Amniotic epithelial cell (primary cell): ENCODE results near the gene ADGRB3.
A peak's percentile ranks its signal among the peaks of the same experiment; 100 is the strongest.
"Not testable (repeated sequence)": the region's sequence is repeated elsewhere in the genome, so short reads cannot be mapped to it uniquely, and the experiment has no call there.

ENCODE experiments used
- DNase-seq: peaks from one replicate; pipeline ENCODE4 v3.0.0-alpha.2; 2010; ENCODE audit warnings: low read depth

The ADGRB3 gene

GRCh38 chr6:69044534-69044933, 409.5 kb downstream of the ADGRB3 start:
- no peak for DNase-seq

DNA sequence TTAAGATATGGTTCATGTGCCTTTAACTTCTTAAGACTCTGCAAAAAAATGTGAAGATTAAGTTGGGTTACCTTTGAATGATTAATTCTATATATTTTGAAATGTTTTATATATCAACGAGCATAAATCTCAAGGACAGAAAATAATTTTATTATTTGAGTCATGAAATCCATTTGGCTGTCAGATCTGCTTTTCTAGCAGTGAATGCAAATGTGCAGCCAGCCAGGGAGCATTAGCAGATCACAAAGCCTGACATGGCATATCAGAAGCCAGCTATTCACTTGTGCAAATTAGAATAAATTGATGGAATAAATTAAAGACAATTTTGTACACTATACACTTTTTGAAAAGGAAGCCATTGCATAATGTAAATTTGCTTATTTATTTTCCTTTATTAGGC, 424.3 kb downstream of the ADGRB3 start:
- no peak for DNase-seq

DNA sequence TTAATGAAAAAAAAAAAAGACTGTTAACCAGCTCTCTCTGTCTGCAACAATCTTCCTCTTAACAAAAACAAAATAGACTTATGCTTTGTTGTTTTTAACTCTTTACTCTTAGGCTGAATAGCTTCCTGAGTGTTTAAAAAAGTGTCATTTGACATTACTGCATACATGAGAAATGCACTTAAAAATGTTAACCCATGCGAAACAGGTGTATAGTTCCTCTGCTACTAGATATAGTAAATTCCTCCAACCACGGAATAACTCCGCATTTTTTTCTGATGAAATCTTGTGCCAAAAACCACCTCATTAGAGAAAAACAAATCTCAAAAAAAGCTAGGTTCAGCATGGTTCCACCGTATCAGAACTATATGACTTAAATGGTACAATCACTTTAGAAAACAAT, 426.0 kb downstream of the ADGRB3 start:
- no peak for DNase-seq

- no peak for DNase-seq
Measured at GRCh38 chr6:69063401-69063800, 428.3 kb downstream of the ADGRB3 start.

DNA sequence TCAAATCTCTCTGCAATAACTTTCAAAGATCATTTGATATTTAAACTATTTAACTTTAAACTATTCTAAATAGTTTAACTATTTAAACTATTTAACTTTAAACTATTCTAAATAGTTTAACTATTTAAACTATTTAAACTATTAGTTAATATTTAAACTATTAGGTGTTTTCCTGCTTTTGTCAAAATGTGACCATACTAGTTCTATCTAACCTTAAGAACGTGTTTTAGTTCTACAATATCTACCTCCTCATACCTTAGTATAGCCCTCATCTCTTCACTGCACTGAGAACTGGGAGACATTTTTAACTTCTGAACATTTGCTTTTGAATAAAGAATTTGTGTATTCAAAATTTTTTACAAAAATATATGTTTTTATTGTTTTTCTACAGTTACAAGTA, 429.1 kb downstream of the ADGRB3 start:
- no peak for DNase-seq

DNA sequence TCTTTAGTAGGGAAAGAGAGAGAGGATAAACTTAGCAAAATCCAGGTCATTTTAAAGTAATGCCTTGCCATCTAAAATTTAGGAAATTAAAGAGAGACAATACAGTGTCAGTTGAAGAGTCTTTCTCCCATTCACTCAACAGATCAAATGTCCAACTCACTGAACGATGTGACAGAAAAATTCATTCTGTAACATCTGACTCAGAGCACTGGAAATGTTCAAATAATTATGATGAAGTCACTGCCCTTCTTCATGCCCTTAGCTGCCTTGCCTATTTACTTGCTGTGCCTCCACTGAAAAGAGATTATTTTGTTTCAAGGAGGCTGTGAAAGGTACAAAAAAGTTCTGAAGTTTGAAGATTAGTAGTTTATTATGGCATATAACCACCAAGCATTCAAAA, 434.8 kb downstream of the ADGRB3 start:
- DNase-seq: no peak

GRCh38 chr6:69072796-69073195, 437.7 kb downstream of the ADGRB3 start:
- DNase-seq: no peak

DNA sequence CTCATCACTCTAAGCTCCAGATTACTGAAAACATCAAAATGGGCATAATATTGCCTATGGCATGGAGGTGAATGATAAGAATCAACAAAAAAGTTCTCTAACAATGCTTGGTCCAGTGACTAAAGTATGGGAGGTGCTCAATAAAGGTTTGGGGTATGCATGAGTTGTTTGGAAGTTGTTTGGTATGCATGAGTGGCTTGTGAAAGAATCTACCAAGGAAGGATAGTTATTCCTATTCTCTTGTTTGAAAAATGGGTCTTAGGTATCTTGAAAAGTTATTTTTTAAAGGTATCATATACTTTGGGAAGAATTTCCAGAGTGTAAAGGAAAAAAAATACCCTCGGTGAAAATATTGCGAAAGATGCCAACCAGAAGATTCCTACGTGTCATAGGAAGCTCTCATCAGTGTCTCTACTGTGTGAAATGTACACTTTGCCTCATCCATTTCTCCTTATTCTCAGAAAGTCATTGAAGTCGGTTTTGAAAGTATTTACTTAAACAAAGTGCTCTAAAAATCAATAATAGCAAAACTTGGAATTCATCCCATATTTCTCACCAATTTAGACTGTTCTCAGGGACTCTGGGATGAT, 449.8 kb downstream of the ADGRB3 start:
- DNase-seq: no peak

GRCh38 chr6:69086689-69087088, 451.6 kb downstream of the ADGRB3 start:
- no peak for DNase-seq

DNA sequence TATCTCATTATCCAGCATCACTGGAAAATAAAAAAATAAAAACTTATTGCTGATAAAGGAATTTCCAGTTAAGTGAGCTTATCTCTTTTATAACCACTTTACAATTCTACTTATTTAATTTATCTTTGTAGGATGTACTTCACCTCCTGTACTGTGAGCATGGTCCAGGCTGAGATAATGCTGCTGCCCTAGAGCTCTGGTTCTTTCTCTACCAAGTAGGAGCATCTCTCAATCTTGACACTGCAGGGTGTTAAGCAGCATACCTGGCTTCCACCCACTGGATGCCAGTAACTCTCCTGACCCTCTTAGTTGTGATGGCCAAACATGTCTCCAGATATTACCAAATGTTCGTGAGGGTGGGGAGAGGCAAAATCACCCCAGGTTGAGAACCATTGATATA, 454.5 kb downstream of the ADGRB3 start:
- no peak for DNase-seq

DNA sequence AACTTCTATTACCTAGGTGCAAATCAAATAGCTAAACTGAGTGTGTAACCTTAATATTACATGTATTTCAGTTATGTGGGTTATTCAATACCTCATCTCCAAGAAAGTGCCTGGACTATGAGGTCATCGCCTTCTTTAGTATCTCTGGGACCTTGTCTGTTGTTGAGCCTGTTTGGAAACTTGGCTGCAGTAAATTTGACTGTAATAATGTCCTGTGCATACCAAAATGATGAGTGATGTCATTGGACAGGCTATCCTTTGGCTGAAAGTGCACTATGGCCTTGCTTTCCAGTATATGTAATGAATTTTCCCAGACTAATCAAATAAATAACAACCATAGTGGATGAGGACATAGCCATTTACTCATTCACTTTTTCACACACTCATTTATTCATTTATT, 455.1 kb downstream of the ADGRB3 start:
- peak; percentile 3 for DNase-seq

DNA sequence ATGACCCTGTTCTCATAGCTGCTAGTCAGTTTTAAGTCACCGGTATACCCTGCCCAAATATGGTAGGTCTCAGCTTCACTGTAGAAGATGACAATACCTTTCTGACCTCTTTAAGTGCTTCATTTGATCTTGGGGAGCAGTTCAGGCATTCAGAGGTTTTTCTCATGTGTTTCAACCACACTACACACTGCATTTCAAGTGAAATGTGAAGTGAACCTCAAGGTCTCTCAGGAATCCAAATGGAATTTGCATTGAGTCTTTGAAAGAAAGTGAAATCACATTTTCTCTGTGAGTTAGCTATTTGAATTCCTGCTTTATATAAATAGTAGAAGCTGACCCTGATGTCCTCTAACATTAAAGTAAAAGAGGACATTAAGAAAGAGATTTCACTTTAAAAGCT, 461.6 kb downstream of the ADGRB3 start:
- DNase-seq: no peak

GRCh38 chr6:69097948-69098347, 462.9 kb downstream of the ADGRB3 start:
- DNase-seq: no peak

DNA sequence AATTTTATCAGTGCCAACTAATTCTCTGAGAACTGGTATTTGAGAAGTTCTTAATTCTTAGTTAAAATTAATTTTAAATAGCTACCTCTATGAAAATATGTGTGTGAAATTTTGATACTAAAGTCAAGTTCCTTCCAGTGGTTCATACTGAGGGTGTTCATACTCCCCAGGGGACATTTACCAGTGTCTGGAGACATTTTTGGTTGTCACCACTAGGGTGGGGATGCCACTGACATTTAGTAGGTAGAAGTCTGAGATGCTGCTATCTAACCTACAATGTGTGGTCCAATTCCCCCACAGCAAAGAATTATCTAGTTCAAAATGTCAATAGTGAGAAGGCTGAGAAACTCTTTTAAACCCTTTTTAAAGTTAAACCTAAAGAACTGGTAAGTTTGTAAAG, 463.8 kb downstream of the ADGRB3 start:
- DNase-seq: no peak

DNA sequence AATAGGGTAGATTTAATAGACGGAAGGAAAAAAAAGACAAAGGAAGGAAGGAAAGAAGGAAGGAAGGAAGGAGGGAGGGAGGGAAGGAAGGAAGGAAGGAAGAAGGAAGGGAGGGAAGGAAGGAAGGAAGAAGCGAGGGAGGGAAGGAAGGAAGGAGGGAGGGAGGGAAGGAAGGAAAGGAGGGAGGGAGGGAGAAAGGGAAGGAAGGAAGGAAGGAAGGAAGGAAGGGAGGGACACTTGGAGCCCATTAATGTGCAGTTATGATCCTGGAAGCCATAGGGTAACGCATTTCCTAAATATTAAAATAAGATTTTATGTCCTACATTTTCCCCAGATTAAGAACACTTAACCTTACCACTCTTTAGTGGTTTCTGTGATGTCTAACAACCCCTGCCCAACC, 465.7 kb downstream of the ADGRB3 start:
- no peak for DNase-seq

- no peak for DNase-seq
Measured at GRCh38 chr6:69102416-69102815, 467.3 kb downstream of the ADGRB3 start.

DNA sequence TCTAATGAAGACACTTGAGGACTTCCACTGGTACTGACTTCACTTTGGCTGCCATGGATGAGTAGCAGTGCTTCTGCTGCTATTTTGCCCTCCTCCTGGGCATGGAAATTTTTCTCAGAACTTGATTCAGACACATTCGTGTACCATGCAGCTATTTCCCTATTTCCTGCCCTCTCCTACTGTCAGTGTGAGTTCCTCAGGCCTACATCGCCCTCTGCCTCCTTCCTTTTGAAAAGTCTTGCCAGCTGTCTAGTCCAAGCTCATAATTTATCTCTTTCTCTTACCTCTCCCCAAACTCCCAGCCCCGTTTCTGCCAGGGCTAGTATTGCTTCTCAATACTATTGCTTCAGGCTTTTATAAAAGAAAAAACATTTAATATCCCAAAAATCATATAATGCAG, 470.2 kb downstream of the ADGRB3 start:
- DNase-seq: no peak

GRCh38 chr6:69106511-69106910, 471.4 kb downstream of the ADGRB3 start:
- no peak for DNase-seq

DNA sequence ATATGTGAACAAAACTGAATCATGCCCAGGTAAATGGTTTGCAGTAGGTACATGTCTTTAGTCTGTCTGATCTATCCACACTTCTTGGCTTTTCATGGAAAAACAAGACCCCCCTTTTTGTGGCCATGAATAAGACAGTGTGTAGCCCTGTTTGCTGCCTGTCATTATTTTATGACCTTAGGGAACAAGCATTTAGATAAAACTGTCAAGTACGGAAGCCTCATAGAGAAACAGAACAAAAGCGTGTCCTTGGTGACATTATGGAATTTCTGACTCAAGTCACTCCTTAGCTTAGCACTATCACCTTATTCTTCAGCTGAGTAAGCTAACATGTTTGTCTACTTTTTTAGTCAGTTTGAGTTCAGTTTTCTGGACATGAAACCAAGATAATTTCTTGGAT, 476.2 kb downstream of the ADGRB3 start:
- DNase-seq: no peak

GRCh38 chr6:69116658-69117057, 481.6 kb downstream of the ADGRB3 start:
- DNase-seq: no peak

- not testable (repeated sequence) for DNase-seq
Measured at GRCh38 chr6:69121461-69122406, 486.7 kb downstream of the ADGRB3 start.

DNA sequence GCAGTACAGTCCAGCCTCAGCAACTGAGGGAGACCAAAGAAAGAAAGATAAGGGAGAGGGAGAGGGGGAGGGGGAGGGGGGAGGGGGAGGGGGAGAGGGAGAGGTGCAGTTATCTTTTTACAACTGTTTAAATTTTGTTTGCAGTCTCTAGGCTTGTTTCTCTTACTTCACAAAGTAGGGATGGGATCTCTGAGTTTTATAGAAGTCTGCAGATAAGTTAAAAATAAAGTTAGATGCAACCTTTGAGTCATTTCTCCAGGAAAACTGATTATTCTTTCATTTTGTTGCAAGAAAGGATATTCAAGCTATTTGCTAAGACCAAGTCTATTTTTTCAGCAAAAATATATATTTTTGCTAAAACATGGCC, 487.3 kb downstream of the ADGRB3 start:
- no peak for DNase-seq

GRCh38 chr6:69128411-69128810, 493.3 kb downstream of the ADGRB3 start:
- DNase-seq: no peak

- no peak for DNase-seq
Measured at GRCh38 chr6:69129046-69129445, 494.0 kb downstream of the ADGRB3 start.
